Mesothelial cell of epicardium (in vitro differentiated cells): ENCODE data around the gene ARF3. TPM values are rescaled to one million over a fixed set of nuclear protein-coding genes. Genes with fewer than 3 reads are reported as not detected.
A peak's percentile ranks its signal among the peaks of the same experiment; 100 is the strongest.

Experiments used
- DNase-seq, 2 experiments: peaks; one replicate each; pipeline ENCODE4 v3.0.0; 2021; ENCODE audit warnings: low spot score in 2 of 2; ENCODE audit not compliant: unreplicated experiment in 2 of 2
- H3K27ac Mint-ChIP-seq: 2 replicates; pipeline ENCODE4 v1.8.0; 2021; ENCODE audit warnings: mixed read lengths
- H3K27me3 Mint-ChIP-seq: 2 replicates; pipeline ENCODE4 v1.8.0; 2021; ENCODE audit warnings: low read depth, mixed read lengths
- H3K36me3 Mint-ChIP-seq: 2 replicates; pipeline ENCODE4 v1.8.0; 2021; ENCODE audit warnings: mixed read lengths
- H3K4me1 Mint-ChIP-seq: 2 replicates; pipeline ENCODE4 v1.8.0; 2021; ENCODE audit warnings: mixed read lengths
- H3K4me3 Mint-ChIP-seq: 2 replicates; pipeline ENCODE4 v1.8.0; 2021; ENCODE audit warnings: mild to moderate bottlenecking, moderate library complexity, mixed read lengths
- H3K9me3 Mint-ChIP-seq: 2 replicates; pipeline ENCODE4 v1.8.0; 2021; ENCODE audit warnings: mixed read lengths
- total RNA-seq: library from RNA; stranded (reverse); gene quantifications from 3 replicates; pipeline ENCODE4 v1.2.1, GENCODE V29; 2021
- TF ChIP-seq, protein P1 (sequence below): fragments of 200-600 bp; sonication (generic); IDR thresholded peaks from one replicate; pipeline ENCODE4 v1.5.0; 2021; ENCODE audit warnings: antibody characterized with exemption; ENCODE audit not compliant: unreplicated experiment

The ARF3 gene
- total RNA-seq, 1 donor from 2014 or later = 123 TPM

DNA sequence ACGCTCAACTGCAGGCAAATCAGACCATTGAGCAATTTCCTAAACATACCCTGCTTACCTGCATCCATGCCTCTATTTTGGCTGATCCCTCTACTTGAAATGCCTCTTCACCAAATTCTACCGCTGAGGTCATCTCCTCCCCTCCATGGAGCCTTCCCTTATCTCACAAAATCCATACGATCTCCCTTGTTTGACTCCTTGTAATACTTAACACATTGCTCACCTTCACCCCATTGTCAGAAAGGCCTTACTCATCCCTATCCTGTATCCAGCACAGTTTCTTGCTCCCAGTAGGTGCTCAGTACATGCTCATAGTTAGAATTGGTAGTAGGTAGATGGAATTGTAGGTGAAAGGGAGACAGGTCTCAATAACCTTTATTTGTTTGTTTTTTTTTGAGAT lies 36.5 kb upstream of the ARF3 start:
- H3K36me3 Mint-ChIP-seq = no peaks in the 10 kb centered on the region
- TF ChIP-seq, protein P1, sequence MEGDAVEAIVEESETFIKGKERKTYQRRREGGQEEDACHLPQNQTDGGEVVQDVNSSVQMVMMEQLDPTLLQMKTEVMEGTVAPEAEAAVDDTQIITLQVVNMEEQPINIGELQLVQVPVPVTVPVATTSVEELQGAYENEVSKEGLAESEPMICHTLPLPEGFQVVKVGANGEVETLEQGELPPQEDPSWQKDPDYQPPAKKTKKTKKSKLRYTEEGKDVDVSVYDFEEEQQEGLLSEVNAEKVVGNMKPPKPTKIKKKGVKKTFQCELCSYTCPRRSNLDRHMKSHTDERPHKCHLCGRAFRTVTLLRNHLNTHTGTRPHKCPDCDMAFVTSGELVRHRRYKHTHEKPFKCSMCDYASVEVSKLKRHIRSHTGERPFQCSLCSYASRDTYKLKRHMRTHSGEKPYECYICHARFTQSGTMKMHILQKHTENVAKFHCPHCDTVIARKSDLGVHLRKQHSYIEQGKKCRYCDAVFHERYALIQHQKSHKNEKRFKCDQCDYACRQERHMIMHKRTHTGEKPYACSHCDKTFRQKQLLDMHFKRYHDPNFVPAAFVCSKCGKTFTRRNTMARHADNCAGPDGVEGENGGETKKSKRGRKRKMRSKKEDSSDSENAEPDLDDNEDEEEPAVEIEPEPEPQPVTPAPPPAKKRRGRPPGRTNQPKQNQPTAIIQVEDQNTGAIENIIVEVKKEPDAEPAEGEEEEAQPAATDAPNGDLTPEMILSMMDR = no peak

DNA sequence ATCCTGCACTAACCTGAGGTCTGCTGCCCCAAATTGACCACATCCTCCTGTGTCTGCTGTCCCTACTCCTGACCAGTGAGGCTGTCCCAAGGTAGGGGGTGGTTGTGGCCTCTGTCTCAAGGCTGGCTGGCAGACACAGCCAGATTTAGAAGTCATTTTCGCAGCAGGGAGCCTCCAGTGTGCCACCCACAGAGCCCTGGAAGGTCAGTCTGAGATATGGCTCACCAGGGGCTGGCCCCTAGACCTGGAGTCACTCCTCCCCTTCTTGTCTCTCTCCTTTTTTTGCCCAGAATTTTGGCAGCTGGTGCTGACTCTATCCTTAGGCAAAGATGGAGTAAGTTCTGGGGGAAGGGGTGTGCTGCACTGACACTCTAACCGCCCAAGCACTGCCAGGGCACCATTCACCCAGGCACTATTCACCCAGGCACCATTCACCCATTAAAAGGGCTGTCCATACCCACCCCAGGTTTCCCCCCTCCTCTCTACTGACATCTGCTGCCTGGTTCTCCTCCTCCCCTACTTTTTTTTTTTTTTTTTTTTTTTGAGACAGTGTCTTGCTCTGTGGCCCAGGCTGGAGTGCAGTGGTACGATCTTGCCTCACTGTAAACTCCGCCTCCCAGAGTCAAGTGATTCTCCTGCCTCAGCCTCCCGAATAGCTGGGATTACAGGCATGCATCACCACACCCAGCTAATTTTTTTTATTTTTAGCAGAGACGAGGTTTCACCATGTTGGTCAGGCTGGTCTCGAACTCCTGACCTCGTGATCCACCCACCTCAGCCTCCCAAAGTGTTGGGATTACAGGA lies 34.2 kb upstream of the ARF3 start:
- Mint-ChIP-seq H3K27me3 (peaks cover 78% of the 10 kb centered on the region), H3K4me3 (no peak overlapping the region), H3K9me3 (no peaks in the 10 kb centered on the region), H3K36me3 (no peaks in the 10 kb centered on the region), H3K4me1 (peaks cover 4% of the 10 kb centered on the region), H3K27ac (no peak overlapping the region)
- TF ChIP-seq, protein P1 = no peak
- DNase-seq = no peak

More for the DNA sequence above, 36.5 kb upstream of the ARF3 start:
- no peak for DNase-seq
- Mint-ChIP-seq H3K4me3 (no peak overlapping the region), H3K4me1 (peaks cover 6% of the 10 kb centered on the region), H3K9me3 (no peaks in the 10 kb centered on the region), H3K27me3 (peaks cover 76% of the 10 kb centered on the region), H3K27ac (no peak overlapping the region)

DNA sequence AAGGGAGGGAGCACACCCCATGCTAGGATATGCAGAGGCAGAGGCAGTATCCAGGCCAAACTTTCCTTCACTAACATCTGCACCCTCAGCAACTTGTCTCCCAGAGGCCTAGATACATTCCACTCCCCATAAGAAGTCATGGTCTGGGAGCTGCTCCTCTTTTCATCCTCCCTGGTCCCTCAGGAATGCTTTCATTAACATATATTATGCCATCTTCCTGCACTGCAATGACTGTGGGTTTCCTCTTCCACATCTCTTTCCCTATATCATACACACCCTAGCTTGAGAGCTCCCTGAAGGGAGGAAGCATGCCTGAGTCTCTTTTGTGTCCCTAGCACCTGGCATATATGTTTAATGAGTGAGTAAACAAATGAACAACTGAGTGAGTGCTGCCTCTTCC lies 33.3 kb upstream of the ARF3 start:
- peaks cover 4% of the 10 kb centered on the region for H3K4me1 Mint-ChIP-seq
- TF ChIP-seq, protein P1 = no peak
- H3K9me3 Mint-ChIP-seq = no peaks in the 10 kb centered on the region
- H3K27me3 Mint-ChIP-seq = peaks cover 78% of the 10 kb centered on the region
- H3K27ac Mint-ChIP-seq = no peak overlapping the region
- H3K36me3 Mint-ChIP-seq = no peaks in the 10 kb centered on the region
- no peak for DNase-seq
- no peak overlapping the region for H3K4me3 Mint-ChIP-seq

DNA sequence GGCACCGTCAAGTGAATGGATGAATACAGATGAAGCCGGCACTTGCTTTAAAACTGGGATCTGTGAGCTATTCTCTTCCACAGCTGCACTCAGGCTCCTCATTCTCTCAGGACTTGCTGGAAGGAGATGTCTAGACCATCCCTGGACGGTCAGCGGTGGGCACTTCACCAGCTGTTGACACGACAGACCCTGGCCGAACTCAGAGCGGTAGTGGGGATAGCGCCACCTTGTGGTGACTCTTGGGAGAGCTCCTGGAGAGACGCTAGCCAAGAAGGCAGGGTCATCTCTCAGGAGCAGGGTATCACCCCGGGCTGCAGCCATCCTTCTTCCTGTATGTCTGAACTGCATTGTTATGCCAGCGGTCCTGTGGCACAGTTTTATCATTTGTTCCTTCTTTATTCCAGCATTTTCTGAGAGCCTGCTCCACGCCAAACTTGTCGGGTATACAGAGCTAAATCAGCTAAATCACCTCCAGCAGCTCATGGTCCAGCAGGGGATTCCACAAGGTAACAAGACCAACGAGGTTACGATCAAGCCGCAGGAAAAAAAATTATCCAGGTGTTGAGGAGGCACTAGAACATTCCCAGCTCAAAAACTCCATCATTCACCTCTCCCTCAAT lies 30.9 kb upstream of the ARF3 start:
- Mint-ChIP-seq H3K4me3 (no peak overlapping the region), H3K27ac (no peak overlapping the region)

GRCh38 chr12:48986720-48987291 lies 29.5 kb upstream of the ARF3 start:
- Mint-ChIP-seq H3K36me3 (no peaks in the 10 kb centered on the region), H3K27me3 (peaks cover 88% of the 10 kb centered on the region), H3K4me3 (no peak overlapping the region), H3K27ac (no peak overlapping the region), H3K9me3 (no peaks in the 10 kb centered on the region), H3K4me1 (peaks cover 1% of the 10 kb centered on the region)
- DNase-seq = no peak
- TF ChIP-seq, protein P1 = no peak

More for the DNA sequence above, 30.9 kb upstream of the ARF3 start:
- Mint-ChIP-seq H3K9me3 (no peaks in the 10 kb centered on the region), H3K27me3 (peaks cover 81% of the 10 kb centered on the region), H3K4me1 (no peaks in the 10 kb centered on the region), H3K36me3 (no peaks in the 10 kb centered on the region)
- TF ChIP-seq, protein P1 = peak; percentile 86
- peak in 1 of 2 experiments; percentile 73 for DNase-seq
